T-helper 2 cell treated with Interferon-gamma antibody and Interleukin-4, amounts not matched to agents 5 μg/mL and 100 μg/mL, for 36 hours (primary cell): ENCODE results near the gene KCNJ12.
"Not testable (repeated sequence)": the region's sequence is repeated elsewhere in the genome, so short reads cannot be mapped to it uniquely, and the experiment has no call there.

Experiments
- DNase-seq: peaks from one replicate; pipeline ENCODE4 v3.0.0; 2021; ENCODE audit warnings: low spot score
- H3K27ac Mint-ChIP-seq: one replicate; pipeline ENCODE4 v1.8.0; 2021; ENCODE audit warnings: mild to moderate bottlenecking, mixed read lengths
- H3K27me3 Mint-ChIP-seq: one replicate; pipeline ENCODE4 v1.8.0; 2021; ENCODE audit warnings: low read depth, mixed read lengths
- H3K36me3 Mint-ChIP-seq: one replicate; pipeline ENCODE4 v1.8.0; 2021; ENCODE audit warnings: low read depth, mixed read lengths
- H3K4me1 Mint-ChIP-seq: one replicate; pipeline ENCODE4 v1.8.0; 2021; ENCODE audit warnings: low read depth, mixed read lengths
- H3K4me3 Mint-ChIP-seq: one replicate; pipeline ENCODE4 v1.8.0; 2022; ENCODE audit warnings: mild to moderate bottlenecking, moderate library complexity, mixed read lengths
- H3K9me3 Mint-ChIP-seq: one replicate; pipeline ENCODE4 v1.8.0; 2021; ENCODE audit warnings: mixed read lengths

The KCNJ12 gene

DNA sequence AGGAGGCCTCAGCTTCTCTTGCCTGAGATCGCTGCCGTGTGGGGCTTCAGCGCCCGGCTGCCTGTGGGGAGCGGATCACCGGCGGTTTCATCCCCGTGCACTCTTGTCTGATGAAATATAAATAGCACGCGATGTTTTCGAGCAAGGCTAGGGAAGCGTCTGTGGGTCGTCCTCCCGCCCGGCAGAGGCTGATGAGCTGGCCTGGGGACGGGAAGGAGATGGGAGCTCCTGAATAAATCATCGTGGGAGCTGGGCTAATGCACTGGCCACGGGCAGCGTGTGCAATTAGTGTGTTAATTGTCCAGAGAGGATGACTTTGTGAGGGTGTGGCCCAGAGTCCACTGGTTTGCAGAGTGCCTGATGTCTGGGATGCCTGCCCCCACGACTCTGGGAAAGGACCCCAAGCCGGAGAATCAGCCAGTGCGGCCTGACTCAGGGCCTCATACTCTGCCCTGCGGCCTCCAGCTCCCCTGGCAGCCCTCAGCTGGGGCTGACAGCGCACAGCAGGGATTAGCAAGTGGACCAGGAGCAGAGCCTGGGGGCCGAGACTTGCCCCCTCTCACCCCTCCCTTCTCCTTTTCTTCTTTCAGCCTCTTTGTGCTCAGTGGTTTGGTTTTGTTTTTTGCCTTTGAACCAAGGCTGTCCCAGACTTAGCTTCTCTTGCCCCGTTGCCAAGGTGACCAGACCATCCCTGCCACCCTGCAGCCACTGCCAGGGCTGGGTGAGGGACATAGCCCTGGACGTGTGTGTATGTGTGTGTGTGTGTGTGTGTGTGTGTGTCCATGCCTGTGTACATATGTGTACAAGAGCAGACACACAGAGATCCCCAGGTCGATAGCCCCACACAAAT lies 21.4 kb downstream of the KCNJ12 start:
- H3K27me3 Mint-ChIP-seq, result no peaks in the 10 kb centered on the region
- no peak overlapping the region for H3K4me3 Mint-ChIP-seq
- no peak for DNase-seq
- H3K36me3 Mint-ChIP-seq, result no peaks in the 10 kb centered on the region
- H3K27ac Mint-ChIP-seq, result no peak overlapping the region
- H3K9me3 Mint-ChIP-seq, result no peaks in the 10 kb centered on the region
- no peaks in the 10 kb centered on the region for H3K4me1 Mint-ChIP-seq

DNA sequence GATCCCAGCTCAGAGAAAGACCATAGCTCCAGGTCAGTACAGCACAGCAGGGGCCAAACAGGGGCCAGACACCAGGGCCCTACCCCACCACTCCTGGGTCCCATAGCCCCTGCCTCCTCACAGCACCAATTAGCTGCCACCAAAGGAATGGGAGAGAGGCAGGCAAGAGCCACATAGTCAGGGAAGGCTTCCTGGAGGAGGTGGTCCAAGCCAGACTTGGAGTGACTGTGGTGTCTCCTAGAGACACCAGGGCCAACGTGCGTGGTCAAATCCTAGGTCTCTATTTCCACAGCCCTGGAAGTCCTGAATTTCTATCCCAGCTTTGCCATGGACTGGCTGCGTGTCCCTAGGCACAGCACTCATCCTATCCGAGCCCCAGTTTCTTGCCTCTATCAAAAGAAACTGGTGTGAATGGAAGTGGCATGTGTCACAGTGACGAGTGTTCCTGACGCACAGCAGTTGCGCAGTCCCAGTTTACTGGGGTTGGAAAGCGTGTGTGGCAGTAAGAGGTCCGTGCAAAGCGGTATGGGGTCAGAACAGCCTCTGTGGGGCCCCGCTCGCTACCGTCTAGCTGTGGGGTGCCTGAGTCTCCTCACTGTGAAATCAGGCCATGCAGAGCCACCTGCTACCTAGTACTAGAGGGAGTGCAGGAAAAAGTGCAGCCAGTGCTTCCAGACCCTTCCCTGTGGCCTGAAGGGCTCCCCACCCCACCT lies 23.5 kb downstream of the KCNJ12 start:
- no peak overlapping the region for H3K4me3 Mint-ChIP-seq
- no peak for DNase-seq
- H3K9me3 Mint-ChIP-seq, result no peaks in the 10 kb centered on the region
- no peak overlapping the region for H3K27ac Mint-ChIP-seq
- H3K27me3 Mint-ChIP-seq, result no peaks in the 10 kb centered on the region
- H3K4me1 Mint-ChIP-seq, result no peaks in the 10 kb centered on the region
- H3K36me3 Mint-ChIP-seq, result no peaks in the 10 kb centered on the region

DNA sequence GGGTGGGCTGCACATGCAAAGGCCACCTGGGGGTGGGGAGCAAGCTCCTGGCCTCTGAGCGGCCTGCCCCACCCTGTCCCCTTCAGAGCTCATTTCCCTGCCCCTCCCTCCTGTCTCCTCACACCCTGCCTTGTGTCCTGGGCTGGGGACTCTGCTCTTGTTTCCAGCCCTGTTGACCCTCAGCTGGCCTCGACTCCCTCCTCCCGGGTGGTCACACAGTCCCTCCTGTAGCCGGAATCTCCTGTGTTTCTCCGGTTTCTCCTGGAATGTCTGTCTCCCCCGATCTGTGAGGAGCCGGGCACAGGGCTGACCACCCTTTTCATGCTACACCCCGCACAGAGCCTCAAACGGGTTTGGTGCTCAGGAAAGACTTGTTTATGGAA lies 24.0 kb downstream of the KCNJ12 start:
- H3K4me3 Mint-ChIP-seq, result not testable (repeated sequence)

DNA sequence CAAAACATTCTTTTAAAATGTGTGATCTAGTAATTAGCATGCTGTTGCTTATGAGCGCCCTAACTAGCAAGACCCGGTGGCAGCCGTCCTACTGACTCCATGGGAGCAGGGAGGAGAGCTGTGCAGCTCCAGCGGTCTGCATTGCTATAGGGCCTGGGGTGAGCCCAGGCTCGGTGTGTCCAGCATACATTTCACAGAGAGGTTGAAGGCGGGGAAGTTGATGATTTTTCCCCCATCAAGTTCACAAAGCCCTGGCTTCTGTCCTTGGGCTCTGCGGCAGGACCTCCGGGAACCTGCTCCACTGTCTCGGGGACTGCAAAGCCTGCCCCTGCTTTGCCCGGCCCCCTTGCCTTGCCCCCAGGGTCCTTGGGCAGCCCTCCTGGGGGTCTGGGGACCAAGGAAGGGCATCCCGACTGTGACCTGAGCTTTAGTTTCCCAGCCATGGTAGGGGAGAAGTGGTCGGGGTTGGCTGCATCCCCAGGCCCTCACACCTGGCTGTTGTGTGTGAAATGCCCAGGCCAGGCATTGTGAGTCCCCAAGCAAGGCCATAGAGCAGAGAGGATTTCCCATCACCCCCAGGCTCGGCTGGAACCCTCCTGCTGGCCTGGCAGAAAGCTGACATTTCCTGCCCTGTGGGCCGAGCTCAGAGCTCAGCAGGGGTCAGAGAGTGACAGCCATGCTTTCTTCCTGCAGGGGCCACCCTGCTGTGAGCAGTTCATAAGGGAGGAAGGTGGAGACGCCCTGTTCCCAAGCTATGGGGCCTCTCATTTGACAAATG lies 24.8 kb downstream of the KCNJ12 start:
- no peak overlapping the region for H3K4me3 Mint-ChIP-seq
- no peak for DNase-seq
- no peak overlapping the region for H3K27ac Mint-ChIP-seq
- H3K4me1 Mint-ChIP-seq, result no peaks in the 10 kb centered on the region
- H3K27me3 Mint-ChIP-seq, result no peaks in the 10 kb centered on the region
- H3K36me3 Mint-ChIP-seq, result no peaks in the 10 kb centered on the region
- H3K9me3 Mint-ChIP-seq, result no peaks in the 10 kb centered on the region

More for the DNA sequence above, 24.0 kb downstream of the KCNJ12 start:
- not testable (repeated sequence) for H3K27me3 Mint-ChIP-seq, H3K4me1 Mint-ChIP-seq, H3K27ac Mint-ChIP-seq, DNase-seq, H3K36me3 Mint-ChIP-seq, H3K9me3 Mint-ChIP-seq

DNA sequence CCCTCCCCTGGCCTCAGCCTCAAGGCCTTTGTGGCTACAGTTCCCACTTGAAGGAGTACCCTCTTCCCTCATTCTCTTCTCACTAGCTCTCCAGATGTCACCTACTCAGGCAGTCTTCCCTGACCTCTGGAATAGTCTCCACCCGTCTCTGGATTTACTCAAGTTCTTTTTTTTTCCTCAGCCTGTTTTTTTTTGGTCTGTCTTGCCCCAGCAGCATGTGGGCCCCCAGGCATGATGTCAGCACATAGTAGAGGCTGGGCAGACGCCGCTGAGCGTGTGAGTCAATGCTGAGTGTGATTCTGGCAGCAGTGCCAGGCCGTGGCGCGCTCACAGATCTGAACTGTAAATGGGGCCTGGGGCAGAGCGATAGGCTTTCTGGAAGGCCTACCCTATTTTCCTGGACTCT lies 26.0 kb downstream of the KCNJ12 start:
- not testable (repeated sequence) for H3K36me3 Mint-ChIP-seq, H3K27ac Mint-ChIP-seq, H3K4me1 Mint-ChIP-seq, H3K4me3 Mint-ChIP-seq, H3K9me3 Mint-ChIP-seq, H3K27me3 Mint-ChIP-seq, DNase-seq

DNA sequence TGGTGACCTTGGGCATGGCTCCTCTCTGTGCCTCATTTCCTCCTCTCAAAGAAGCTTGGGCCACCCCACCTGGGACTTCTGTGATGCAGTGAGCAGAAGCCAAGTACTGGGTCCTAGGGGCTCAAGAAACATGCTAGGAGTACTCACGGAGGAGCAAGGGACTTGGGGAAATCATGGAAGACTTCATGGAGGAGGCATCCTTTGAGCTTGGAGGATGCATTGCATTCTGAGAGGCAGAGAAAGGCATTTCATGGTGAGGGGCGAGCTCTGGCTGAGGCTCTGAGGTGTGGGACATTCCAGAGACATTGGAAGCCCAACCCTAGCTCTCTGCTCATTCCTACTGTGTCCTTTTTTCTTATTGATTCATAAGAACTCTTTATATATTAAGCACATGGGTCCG lies 26.8 kb downstream of the KCNJ12 start:
- not testable (repeated sequence) for DNase-seq, H3K4me1 Mint-ChIP-seq, H3K27ac Mint-ChIP-seq, H3K36me3 Mint-ChIP-seq, H3K27me3 Mint-ChIP-seq, H3K9me3 Mint-ChIP-seq, H3K4me3 Mint-ChIP-seq

DNA sequence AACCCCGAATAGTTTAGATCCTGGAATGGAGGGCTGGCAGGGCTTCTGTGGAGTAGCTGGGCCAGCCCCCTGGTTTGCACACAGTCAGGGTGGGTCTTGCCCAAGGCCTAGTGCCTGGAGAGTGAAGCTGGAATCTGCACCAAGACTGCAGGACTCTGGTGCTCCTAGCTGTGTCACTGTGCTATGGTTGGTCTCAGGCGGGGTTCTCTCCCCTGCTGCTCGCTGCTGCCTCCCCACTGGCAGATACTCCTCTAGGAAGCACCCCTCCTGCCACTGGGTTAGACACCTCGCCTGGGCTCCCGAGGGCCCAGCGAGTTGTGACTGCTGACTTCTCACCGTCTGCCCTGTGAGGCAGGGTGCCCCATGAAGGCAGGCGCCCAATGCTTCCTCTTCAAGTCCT lies 27.9 kb downstream of the KCNJ12 start:
- H3K36me3 Mint-ChIP-seq, H3K4me3 Mint-ChIP-seq, H3K27ac Mint-ChIP-seq, DNase-seq, H3K27me3 Mint-ChIP-seq, H3K9me3 Mint-ChIP-seq, H3K4me1 Mint-ChIP-seq: not testable (repeated sequence)

DNA sequence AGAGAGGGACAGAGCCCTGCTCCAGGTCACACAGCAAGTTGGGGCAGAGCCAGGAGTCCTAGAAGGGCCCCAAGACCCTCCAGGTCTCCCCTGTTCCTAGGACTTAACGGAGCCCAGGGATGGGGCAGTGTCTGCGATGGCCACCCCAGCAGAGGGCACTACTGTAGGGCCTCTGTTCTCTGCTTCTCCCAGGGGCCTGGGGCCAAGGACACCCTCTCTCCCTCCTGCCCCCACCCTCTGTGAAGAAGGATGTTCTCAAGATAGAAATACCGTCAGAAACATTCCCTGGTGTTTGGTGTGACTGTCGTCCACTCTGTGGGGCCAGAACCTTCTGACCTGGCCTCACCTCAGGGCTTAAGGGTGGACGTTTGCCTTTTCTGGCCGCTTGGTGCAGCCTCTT lies 28.4 kb downstream of the KCNJ12 start:
- peaks cover 10% of the 10 kb centered on the region for H3K9me3 Mint-ChIP-seq
- not testable (repeated sequence) for H3K4me1 Mint-ChIP-seq, H3K27me3 Mint-ChIP-seq, H3K27ac Mint-ChIP-seq, H3K4me3 Mint-ChIP-seq, DNase-seq, H3K36me3 Mint-ChIP-seq

DNA sequence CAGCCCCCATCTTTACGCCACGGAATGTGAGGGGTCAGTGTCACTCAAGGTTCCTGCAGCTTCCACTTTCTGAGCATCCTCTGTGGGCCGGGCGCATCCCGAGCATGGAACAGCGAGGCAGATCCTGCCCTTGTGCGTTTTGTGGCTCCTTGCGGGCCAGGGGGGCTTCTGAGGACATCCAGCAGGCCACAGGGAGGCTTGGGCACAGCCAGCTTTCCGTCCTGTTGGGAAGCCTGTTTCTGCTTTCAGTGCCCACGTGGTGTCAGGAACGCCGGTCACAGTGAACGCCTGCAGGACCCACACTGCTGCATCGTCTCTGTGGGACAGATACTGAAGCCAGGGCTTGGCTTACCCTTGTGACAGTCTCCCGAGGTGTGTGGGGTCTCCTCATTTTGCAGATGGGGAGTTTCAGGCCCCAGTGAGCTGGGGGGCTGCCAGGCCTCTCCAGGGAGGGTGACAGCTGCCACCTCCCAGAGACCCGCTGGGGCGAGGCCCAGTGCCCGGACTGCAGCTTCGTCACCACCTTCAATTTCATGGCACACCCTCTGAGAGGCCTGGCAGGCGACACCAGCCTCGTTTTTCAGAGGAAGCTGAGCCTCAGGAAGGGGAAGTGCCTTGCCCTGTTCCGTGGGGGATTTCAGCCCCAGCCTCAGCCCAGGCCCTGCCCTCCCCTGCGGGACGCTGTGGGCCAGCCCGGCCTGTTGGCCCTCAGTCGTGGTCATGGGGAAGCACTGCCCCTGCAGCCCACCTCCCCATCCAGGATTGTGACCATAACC lies 29.0 kb downstream of the KCNJ12 start:
- not testable (repeated sequence) for H3K36me3 Mint-ChIP-seq, H3K27ac Mint-ChIP-seq, DNase-seq, H3K27me3 Mint-ChIP-seq, H3K4me3 Mint-ChIP-seq, H3K4me1 Mint-ChIP-seq
- H3K9me3 Mint-ChIP-seq, result peaks cover 10% of the 10 kb centered on the region

DNA sequence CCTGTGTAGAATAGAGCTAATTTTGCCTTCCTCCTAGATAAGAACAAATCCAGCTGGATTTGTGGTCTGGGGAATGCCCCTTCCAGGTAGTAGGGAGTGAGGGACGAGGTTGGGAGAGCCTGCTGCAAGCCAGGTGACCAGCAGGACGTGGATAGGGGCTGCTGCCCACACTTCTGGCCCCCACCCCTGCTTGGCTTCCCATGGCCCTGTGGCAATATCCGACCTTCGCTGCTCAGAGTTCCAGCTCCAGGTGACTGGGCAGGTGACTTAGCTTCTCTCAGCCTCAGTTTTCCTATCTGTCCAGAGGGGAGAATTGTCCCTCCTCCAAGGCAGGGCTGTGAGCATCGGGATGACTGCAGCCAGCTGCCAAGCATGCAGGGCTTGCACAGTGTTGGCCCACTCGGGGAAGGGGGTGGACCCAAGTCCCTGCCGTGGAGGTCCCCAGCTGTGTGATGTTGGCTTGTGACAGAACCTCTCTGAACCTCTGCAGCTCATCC lies 29.8 kb downstream of the KCNJ12 start:
- H3K4me3 Mint-ChIP-seq, DNase-seq, H3K27ac Mint-ChIP-seq, H3K4me1 Mint-ChIP-seq, H3K27me3 Mint-ChIP-seq, H3K36me3 Mint-ChIP-seq: not testable (repeated sequence)
- peaks cover 10% of the 10 kb centered on the region for H3K9me3 Mint-ChIP-seq

DNA sequence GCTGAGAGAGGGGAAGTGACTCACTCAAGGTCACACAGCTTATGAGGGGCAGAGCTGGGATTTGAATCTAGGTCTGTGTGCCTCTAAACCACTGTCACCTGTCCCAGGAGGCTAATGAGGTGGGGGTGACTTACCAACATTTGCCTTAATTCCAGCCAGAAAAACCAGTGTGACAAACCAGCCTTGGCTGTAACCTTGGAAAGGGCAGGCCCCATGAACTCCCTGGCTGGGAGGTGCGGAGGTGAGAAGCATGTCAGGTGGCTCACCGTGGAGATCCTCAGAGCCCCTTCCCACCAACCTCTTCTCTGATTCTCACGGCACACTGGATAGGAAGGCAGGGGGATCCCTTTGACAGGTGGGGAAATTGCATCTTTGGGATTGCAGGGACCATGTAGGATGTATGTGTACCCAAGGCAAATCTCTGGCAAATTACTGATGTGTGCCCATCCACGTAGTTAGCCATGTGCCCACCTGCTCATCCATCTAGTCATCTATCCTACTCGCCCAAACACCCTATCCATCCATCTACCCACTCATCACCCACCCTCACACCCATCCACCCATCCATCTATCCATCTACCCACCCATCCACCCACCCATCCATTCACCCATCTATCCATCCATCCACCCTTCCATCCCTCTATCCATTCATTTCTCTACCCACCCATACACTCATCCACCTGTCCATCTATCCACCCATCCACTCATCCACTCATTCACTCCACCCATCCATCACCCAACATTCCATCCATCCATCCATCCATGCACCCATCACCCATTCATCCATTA lies 30.7 kb downstream of the KCNJ12 start:
- not testable (repeated sequence) for H3K4me3 Mint-ChIP-seq, H3K27me3 Mint-ChIP-seq, H3K36me3 Mint-ChIP-seq, DNase-seq, H3K27ac Mint-ChIP-seq, H3K4me1 Mint-ChIP-seq
- H3K9me3 Mint-ChIP-seq, result peaks cover 10% of the 10 kb centered on the region

DNA sequence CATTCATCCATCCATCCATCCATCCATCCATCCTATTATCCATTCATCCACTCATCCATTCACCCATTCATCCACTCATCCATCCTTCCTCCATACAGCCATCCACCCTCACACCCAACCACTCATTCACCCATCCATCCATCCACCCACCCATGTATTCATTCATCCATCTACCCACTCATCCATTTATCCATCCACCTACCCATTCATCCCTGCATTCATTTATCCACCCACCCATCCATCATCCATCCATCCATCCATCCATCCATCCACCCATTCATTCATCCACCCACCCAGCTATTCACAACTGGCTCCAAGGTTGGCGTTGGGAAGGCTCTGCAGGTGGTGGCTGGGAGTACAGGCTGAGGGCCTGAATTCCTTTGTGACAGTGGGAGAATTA lies 31.6 kb downstream of the KCNJ12 start:
- not testable (repeated sequence) for H3K4me1 Mint-ChIP-seq, H3K4me3 Mint-ChIP-seq, H3K36me3 Mint-ChIP-seq, H3K27ac Mint-ChIP-seq, DNase-seq, H3K27me3 Mint-ChIP-seq
- H3K9me3 Mint-ChIP-seq, result peaks cover 10% of the 10 kb centered on the region

DNA sequence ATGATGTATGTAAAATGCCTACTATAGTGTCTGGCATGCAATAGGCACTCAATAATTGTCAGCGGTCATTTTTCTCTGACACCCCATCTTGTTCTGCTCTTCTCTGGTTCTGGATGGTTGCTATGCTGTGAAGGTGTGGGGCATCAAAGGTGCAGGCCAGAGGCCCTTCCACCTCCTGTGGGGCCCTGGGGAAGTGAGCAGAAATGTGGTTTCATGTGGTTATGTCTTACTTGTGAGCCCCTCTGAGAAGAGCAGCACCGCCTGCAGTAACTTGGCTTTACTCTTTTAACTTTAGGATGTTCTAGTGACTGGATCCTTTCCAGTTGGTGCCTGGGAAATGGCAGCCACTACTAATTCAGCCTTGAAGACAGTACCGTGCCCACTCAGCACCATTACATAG lies 32.1 kb downstream of the KCNJ12 start:
- DNase-seq, H3K27me3 Mint-ChIP-seq, H3K36me3 Mint-ChIP-seq: not testable (repeated sequence)

More for the DNA sequence above, 32.1 kb downstream of the KCNJ12 start:
- not testable (repeated sequence) for H3K4me3 Mint-ChIP-seq, H3K4me1 Mint-ChIP-seq, H3K27ac Mint-ChIP-seq
- H3K9me3 Mint-ChIP-seq, result peaks cover 10% of the 10 kb centered on the region
